GM12891 (cell line): Measurements from ENCODE around the gene PLCB1.

Experiments used
- POLR2A ChIP-seq: IDR thresholded peaks from 2 replicates; pipeline ENCODE4 v1.6.1; 2011; ENCODE audit warnings: low read depth, low read length, control low read depth
- POLR2AphosphoS5 ChIP-seq: IDR thresholded peaks from 2 replicates; pipeline ENCODE4 v1.6.1; 2011; ENCODE audit warnings: low read depth, low read length, control low read depth
- TAF1 ChIP-seq: IDR thresholded peaks from 2 replicates; pipeline ENCODE4 v1.6.1; 2011; ENCODE audit warnings: low read depth, low read length, control low read depth

- TF ChIP-seq POLR2A = no peak
- no peak for TF ChIP-seq TAF1
- no peak for TF ChIP-seq POLR2AphosphoS5
These were observed 270.7 kb downstream of the PLCB1 start for GRCh38 chr20:8402798-8403197.
